Cardiac muscle cell (in vitro differentiated cells and primary cell): ENCODE measurements around the gene MIER2. TPM values are rescaled to one million over a fixed set of nuclear protein-coding genes. Genes with fewer than 3 reads are reported as not detected.
A peak's percentile ranks its signal among the peaks of the same experiment; 100 is the strongest.
"Not testable (repeated sequence)": the region's sequence is repeated elsewhere in the genome, so short reads cannot be mapped to it uniquely, and the experiment has no call there.

Experiments
- DNase-seq, 2 donors: peaks; one replicate each; pipeline versions ENCODE4 v3.0.0 to v3.0.0-alpha.2; 2010 to 2017; ENCODE audit warnings: low read depth in 1 of 2, low spot score in 1 of 2
- H3K27ac ChIP-seq: fragments of 200-600 bp; sonication (generic); 2 replicates; pipeline ENCODE4 v1.5.1; 2016
- H3K27me3 ChIP-seq: fragments of 200-600 bp; sonication (generic); 2 replicates; pipeline ENCODE4 v1.6.0; 2016; ENCODE audit warnings: control low read depth
- H3K36me3 ChIP-seq: fragments of 200-600 bp; sonication (generic); 2 replicates; pipeline ENCODE4 v1.5.1; 2016; ENCODE audit warnings: control low read depth
- H3K4me1 ChIP-seq: fragments of 200-600 bp; sonication (generic); 2 replicates; pipeline ENCODE4 v1.8.1; 2017; ENCODE audit warnings: low read depth, mild to moderate bottlenecking, mixed run types
- H3K4me3 ChIP-seq: fragments of 200-600 bp; sonication (generic); 2 replicates; pipeline ENCODE4 v1.5.1; 2016; ENCODE audit warnings: mild to moderate bottlenecking
- H3K9me3 ChIP-seq: fragments of 200-600 bp; sonication (generic); 2 replicates; pipeline ENCODE4 v1.5.1; 2017; ENCODE audit warnings: low read depth, mild to moderate bottlenecking, control low read depth
- polyA plus RNA-seq: library from polyadenylated mRNA; unstranded; fragments of >200 nt; fragmentation: Nextera tagmentation; extraction: Ambion mirVana; gene quantifications from 2 replicates; pipeline ENCODE4 v1.2.1, GENCODE V29; 2016
- total RNA-seq: library from RNA; depleted of rRNA; stranded (reverse); fragments of >200 nt; gene quantifications from 2 replicates; pipeline ENCODE4 v1.2.3, GENCODE V29; 2016
- TF ChIP-seq, protein P1 (sequence below): IDR thresholded peaks from 2 replicates; pipeline ENCODE4 v1.5.1; 2012; ENCODE audit warnings: low read depth, mild to moderate bottlenecking, low read length

MIER2 gene
- total and polyA plus RNA-seq, 2 experiments from 2014 or later: 32.7 to 47.8 TPM

GRCh38 chr19:384799-385169 lies 40.2 kb upstream of the MIER2 start:
- TF ChIP-seq, protein P1, sequence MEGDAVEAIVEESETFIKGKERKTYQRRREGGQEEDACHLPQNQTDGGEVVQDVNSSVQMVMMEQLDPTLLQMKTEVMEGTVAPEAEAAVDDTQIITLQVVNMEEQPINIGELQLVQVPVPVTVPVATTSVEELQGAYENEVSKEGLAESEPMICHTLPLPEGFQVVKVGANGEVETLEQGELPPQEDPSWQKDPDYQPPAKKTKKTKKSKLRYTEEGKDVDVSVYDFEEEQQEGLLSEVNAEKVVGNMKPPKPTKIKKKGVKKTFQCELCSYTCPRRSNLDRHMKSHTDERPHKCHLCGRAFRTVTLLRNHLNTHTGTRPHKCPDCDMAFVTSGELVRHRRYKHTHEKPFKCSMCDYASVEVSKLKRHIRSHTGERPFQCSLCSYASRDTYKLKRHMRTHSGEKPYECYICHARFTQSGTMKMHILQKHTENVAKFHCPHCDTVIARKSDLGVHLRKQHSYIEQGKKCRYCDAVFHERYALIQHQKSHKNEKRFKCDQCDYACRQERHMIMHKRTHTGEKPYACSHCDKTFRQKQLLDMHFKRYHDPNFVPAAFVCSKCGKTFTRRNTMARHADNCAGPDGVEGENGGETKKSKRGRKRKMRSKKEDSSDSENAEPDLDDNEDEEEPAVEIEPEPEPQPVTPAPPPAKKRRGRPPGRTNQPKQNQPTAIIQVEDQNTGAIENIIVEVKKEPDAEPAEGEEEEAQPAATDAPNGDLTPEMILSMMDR: no peak
- H3K4me1 ChIP-seq: no peaks in the 10 kb centered on the region
- DNase-seq: no peak
- H3K9me3 ChIP-seq: no peaks in the 10 kb centered on the region
- no peaks in the 10 kb centered on the region for H3K36me3 ChIP-seq
- no peaks in the 10 kb centered on the region for H3K27me3 ChIP-seq
- H3K27ac ChIP-seq: no peak overlapping the region
- no peak overlapping the region for H3K4me3 ChIP-seq

DNA sequence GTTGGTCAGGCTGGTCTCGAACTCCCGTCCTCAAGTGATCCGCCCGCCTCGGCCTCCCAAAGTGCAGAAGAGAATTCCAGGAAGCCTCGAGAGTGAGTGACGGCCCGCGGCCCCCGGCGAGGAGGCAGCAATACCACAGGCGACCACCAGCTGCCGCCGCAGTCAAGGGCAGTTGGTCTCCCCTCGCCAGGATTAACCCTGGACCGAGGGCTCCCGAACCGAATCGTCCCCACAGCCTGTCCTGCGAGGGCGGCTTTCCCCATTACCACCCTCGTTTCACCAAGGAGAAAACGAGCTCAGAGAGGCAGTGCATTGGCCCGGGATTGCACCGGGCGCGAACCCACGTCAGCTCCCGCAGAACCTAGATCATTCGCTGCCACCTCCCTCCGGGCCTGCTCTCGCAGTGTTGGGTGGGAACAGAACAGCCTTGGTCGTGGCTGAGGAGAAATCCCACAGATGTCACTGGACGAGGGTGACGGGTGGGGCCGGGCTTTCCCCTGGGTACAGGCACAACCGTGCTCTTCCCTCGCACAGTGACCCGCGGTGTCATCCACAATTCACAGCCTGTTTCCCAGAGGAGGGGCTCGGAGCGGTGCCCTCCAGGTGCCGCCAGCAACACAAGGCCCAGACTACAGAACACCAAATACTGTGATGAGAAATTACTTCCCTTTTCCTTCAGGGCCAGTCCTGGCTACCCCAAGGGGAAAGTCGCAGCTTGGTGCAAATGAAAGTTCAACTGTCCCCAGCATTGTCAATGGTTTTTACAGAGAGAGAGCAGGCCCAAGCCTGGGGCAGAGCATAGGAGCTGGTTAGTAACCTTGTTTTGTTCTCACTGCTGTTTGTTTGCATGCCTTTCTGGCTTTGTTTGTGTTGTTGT lies 39.6 kb upstream of the MIER2 start:
- no peaks in the 10 kb centered on the region for H3K9me3 ChIP-seq
- no peaks in the 10 kb centered on the region for H3K36me3 ChIP-seq
- peak; percentile 30 to 64 for DNase-seq
- no peak overlapping the region for H3K4me3 ChIP-seq
- H3K4me1 ChIP-seq: no peaks in the 10 kb centered on the region
- TF ChIP-seq, protein P1: peak; percentile 22
- H3K27ac ChIP-seq: no peak overlapping the region
- no peaks in the 10 kb centered on the region for H3K27me3 ChIP-seq

DNA sequence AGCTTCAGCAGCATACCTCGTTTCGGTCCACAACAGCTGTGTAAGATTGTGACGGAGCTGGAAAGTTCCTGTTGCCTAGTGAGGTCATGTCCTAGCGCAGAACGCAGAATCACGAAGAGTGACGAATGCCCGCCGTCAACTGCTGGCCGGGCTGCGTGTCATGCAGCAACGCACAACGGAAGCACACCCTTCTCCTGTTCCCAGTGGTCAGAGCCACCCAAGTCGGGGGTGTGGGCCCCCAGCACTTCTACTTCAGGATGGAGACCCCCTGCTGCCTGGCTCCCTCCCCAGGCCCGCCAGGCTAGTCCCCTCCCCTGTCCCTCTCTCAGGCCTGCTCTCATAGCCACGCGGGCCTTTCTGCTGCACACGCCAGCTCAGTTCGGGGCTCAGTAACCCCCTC lies 38.4 kb upstream of the MIER2 start:
- H3K27ac ChIP-seq: no peak overlapping the region
- TF ChIP-seq, protein P1: no peak
- H3K36me3 ChIP-seq: no peaks in the 10 kb centered on the region
- H3K4me3 ChIP-seq: no peak overlapping the region
- DNase-seq: no peak
- H3K9me3 ChIP-seq: no peaks in the 10 kb centered on the region
- no peaks in the 10 kb centered on the region for H3K27me3 ChIP-seq
- no peaks in the 10 kb centered on the region for H3K4me1 ChIP-seq

GRCh38 chr19:382578-382977 lies 38.0 kb upstream of the MIER2 start:
- H3K4me3 ChIP-seq, H3K27me3 ChIP-seq, H3K27ac ChIP-seq, H3K4me1 ChIP-seq, H3K9me3 ChIP-seq, H3K36me3 ChIP-seq: not testable (repeated sequence)
- peak in 1 of 2 donors; percentile 16 for DNase-seq

- not testable (repeated sequence) for H3K36me3 ChIP-seq, H3K4me3 ChIP-seq, H3K27ac ChIP-seq, H3K9me3 ChIP-seq, H3K27me3 ChIP-seq, DNase-seq, H3K4me1 ChIP-seq
Measured at GRCh38 chr19:381901-382300, 37.3 kb upstream of the MIER2 start.

DNA sequence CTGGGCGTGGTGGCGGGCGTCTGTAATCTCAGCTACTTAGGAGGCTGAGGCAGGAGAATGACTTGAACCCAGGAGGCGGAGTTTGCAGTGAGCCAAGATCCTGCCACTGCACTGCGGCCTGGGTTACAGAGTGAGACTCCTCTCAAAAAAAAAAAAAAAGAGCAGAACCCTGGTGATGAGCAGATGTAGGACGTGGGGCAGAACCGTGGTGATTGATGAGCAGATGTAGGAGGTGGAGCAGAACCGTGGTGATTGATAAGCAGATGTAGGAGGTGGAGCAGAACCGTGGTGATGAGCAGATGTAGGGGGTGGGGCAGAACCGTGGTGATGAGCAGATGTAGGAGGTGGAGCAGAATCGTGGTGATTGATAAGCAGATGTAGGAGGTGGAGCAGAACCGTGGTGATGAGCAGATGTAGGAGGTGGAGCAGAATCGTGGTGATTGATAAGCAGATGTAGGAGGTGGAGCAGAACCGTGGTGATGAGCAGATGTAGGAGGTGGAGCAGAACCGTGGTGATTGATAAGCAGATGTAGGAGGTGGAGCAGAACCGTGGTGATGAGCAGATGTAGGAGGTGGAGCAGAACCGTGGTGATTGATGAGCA lies 36.1 kb upstream of the MIER2 start:
- H3K27me3 ChIP-seq, DNase-seq, H3K4me3 ChIP-seq, H3K36me3 ChIP-seq, H3K4me1 ChIP-seq, H3K9me3 ChIP-seq, H3K27ac ChIP-seq: not testable (repeated sequence)

- H3K4me3 ChIP-seq: no peak overlapping the region
- no peaks in the 10 kb centered on the region for H3K27me3 ChIP-seq
- TF ChIP-seq, protein P1: no peak
- no peaks in the 10 kb centered on the region for H3K4me1 ChIP-seq
- H3K9me3 ChIP-seq: no peaks in the 10 kb centered on the region
- no peaks in the 10 kb centered on the region for H3K36me3 ChIP-seq
- H3K27ac ChIP-seq: no peak overlapping the region
- no peak for DNase-seq
Measured at GRCh38 chr19:379796-380195, 35.2 kb upstream of the MIER2 start.
